Testis (tissue), 3 donors: ENCODE data around the gene CHD2. TPM values are rescaled to one million over a fixed set of nuclear protein-coding genes. Genes with fewer than 3 reads are reported as not detected.

Experiments used
- DNase-seq: peaks from one replicate; pipeline ENCODE4 v3.0.0-alpha.2; 2019
- H3K27ac ChIP-seq, 2 donors: fragments of 200-600 bp; sonication (generic); one replicate each; pipeline ENCODE4 v1.5.1; 2019
- H3K27me3 ChIP-seq: fragments of 200-600 bp; sonication (generic); one replicate; pipeline ENCODE4 v1.5.1; 2019
- H3K36me3 ChIP-seq: fragments of 200-600 bp; sonication (generic); one replicate; pipeline ENCODE4 v1.5.1; 2017; ENCODE audit warnings: low read depth; ENCODE audit errors: missing control alignments
- H3K4me1 ChIP-seq: fragments of 200-600 bp; sonication (generic); one replicate; pipeline ENCODE4 v1.5.1; 2019
- H3K4me3 ChIP-seq, 2 donors: fragments of 200-600 bp; sonication (generic); one replicate each; pipeline ENCODE4 v1.5.1; 2017 to 2019
- H3K9me3 ChIP-seq: fragments of 200-600 bp; sonication (generic); one replicate; pipeline ENCODE4 v1.5.1; 2017
- CTCF ChIP-seq, 3 experiments: fragments of 450-650 bp in 2 of 3; fragments of 200-600 bp in 1 of 3; sonication (generic) in 1 of 3; IDR thresholded peaks; one replicate each; pipeline ENCODE4 v1.5.1; 2016 to 2019; ENCODE audit warnings: antibody characterized with exemption in 3 of 3, mild to moderate bottlenecking in 2 of 3, moderate library complexity in 1 of 3
- POLR2A ChIP-seq: fragments of 450-650 bp; IDR thresholded peaks from one replicate; pipeline ENCODE4 v1.6.1; 2017; ENCODE audit warnings: antibody characterized with exemption, mild to moderate bottlenecking, moderate library complexity
- WGBS, 2 donors: methylation state at CpG; one replicate each; pipeline ENCODE4 v1.1.5; 2018; 5-methylcytosine and 5-hydroxymethylcytosine counted together
- intact Hi-C: fragments of 100-400 bp; cut with DNase I; formaldehyde crosslinking; loops from one replicate; pipeline ENCODE4 v1.15.1; 2023; ENCODE audit warnings: low total_unique reads
- polyA plus RNA-seq: library from polyadenylated mRNA; stranded (reverse); fragments of 350-450 nt; fragmentation: Illumina TruSeq; extraction: RNeasy Lipid Tissue Mini Kit (QIAGEN cat#74804); gene quantifications from one replicate; pipeline ENCODE4 v1.2.3, GENCODE V29; 2014; ENCODE audit warnings: low read depth, low replicate concordance; ENCODE audit not compliant: insufficient read depth
- total RNA-seq, 2 donors: library from RNA; depleted of rRNA; stranded (reverse); fragments of >200 nt; gene quantifications; one replicate each; pipeline ENCODE4 v1.2.3, GENCODE V29; 2016

Gene CHD2
- total and polyA plus RNA-seq, 3 donors from 2014 or later: 64.5 to 129 (median 113) TPM

GRCh38 chr15:93028111-93028631, 128.0 kb downstream of the CHD2 start:
- intact Hi-C loops: no loop called here
- Histone ChIP-seq H3K4me3 (no peak overlapping the region), H3K27ac (peak overlapping the region; percentile 25 to 84), H3K4me1 (peaks cover 31% of the 10 kb centered on the region), H3K9me3 (no peaks in the 10 kb centered on the region), H3K27me3 (no peaks in the 10 kb centered on the region), H3K36me3 (no peaks in the 10 kb centered on the region)
- peak; percentile 14 for DNase-seq
- 71 to 89% methylated on average over 10 to 13 of the region's 13 CpGs for WGBS, 2 donors
- TF ChIP-seq CTCF (IDR thresholded peaks at IDR 0.05): no peak
- no peak for TF ChIP-seq POLR2A

- intact Hi-C loops: no loop called here
- Histone ChIP-seq H3K9me3 (no peaks in the 10 kb centered on the region), H3K4me3 (no peak overlapping the region), H3K4me1 (peaks cover 31% of the 10 kb centered on the region), H3K27me3 (no peaks in the 10 kb centered on the region), H3K36me3 (no peaks in the 10 kb centered on the region), H3K27ac (peak overlapping the region; percentile 26 to 84)
- WGBS, 2 donors: 54 to 60% methylated on average over 20 to 21 of the region's 21 CpGs
- peak; percentile 72 for DNase-seq
- TF ChIP-seq CTCF (IDR thresholded peaks at IDR 0.05) (no peak), POLR2A (no peak)
Measured at GRCh38 chr15:93028632-93029213, 128.6 kb downstream of the CHD2 start.

- 72 to 74% methylated on average over 13 to 17 of the region's 17 CpGs for WGBS, 2 donors
- no peaks in the 10 kb centered on the region for H3K27me3 ChIP-seq
- H3K9me3 ChIP-seq: no peaks in the 10 kb centered on the region
- H3K36me3 ChIP-seq: no peaks in the 10 kb centered on the region
- peak overlapping the region; percentile 26 to 84 for H3K27ac ChIP-seq
- peaks cover 31% of the 10 kb centered on the region for H3K4me1 ChIP-seq
- DNase-seq: peak; percentile 22
- intact Hi-C loops: no loop called here
- TF ChIP-seq POLR2A (no peak), CTCF (IDR thresholded peaks at IDR 0.05) (no peak)
- no peak overlapping the region for H3K4me3 ChIP-seq
Measured at GRCh38 chr15:93029214-93029835, 129.2 kb downstream of the CHD2 start.

GRCh38 chr15:93029836-93030429, 129.8 kb downstream of the CHD2 start:
- peak; percentile 19 for DNase-seq
- no peak for TF ChIP-seq CTCF (IDR thresholded peaks at IDR 0.05)
- TF ChIP-seq POLR2A: no peak

More at GRCh38 chr15:93029836-93030429, 129.8 kb downstream of the CHD2 start:
- H3K36me3 ChIP-seq: no peaks in the 10 kb centered on the region
- intact Hi-C loops: loop anchor here (10.0 kb wide), 2 partner anchors 945 to 1095 kb away; no protein-coding TSS in a partner anchor
- 65 to 68% methylated on average over 10 to 12 of the region's 12 CpGs for WGBS, 2 donors
- H3K4me3 ChIP-seq: no peak overlapping the region
- H3K9me3 ChIP-seq: no peaks in the 10 kb centered on the region
- no peaks in the 10 kb centered on the region for H3K27me3 ChIP-seq
- peaks cover 31% of the 10 kb centered on the region for H3K4me1 ChIP-seq
- H3K27ac ChIP-seq: peak overlapping the region in 1 of 2 donors; percentile 84
